Pancreas (tissue), 10 donors: ENCODE results near the gene CNOT11. TPM values are rescaled to one million over a fixed set of nuclear protein-coding genes. Genes with fewer than 3 reads are reported as not detected.
A peak's percentile ranks its signal among the peaks of the same experiment; 100 is the strongest.
"Not testable (repeated sequence)": the region's sequence is repeated elsewhere in the genome, so short reads cannot be mapped to it uniquely, and the experiment has no call there.

Source experiments
- ATAC-seq, 4 donors: fragments of 200-7000 bp; cut with Tn5 transposase; one replicate each; pipeline versions ENCODE4 v1.8.0 to v1.9.1; 2020; ENCODE audit warnings: mild to moderate bottlenecking in 4 of 4, moderate library complexity in 4 of 4
- DNase-seq, 6 donors: peaks; one replicate each; pipeline ENCODE4 v3.0.0-alpha.2; 2020
- FAIRE-seq: peaks from 2 replicates; lab custom pipeline; 2012; peaks lifted over from hg19 to GRCh38; lab: Jason Lieb, UNC
- H3K27ac ChIP-seq, 4 donors: fragments of 200-600 bp; sonication (generic); 1 replicate in 3 of 4; 2 replicates in 1 of 4; pipeline versions ENCODE4 v1.5.0 to v1.8.0; 2020
- H3K27me3 ChIP-seq, 4 donors: fragments of 200-600 bp; one replicate each; pipeline ENCODE4 v1.8.0; 2021
- H3K36me3 ChIP-seq, 3 donors: fragments of 200-600 bp; sonication (generic) in 1 of 3; one replicate each; pipeline versions ENCODE4 v1.5.0 to v1.8.0; 2020 to 2021
- H3K4me1 ChIP-seq, 3 donors: fragments of 200-600 bp; one replicate each; pipeline ENCODE4 v1.8.0; 2021
- H3K4me3 ChIP-seq, 4 donors: fragments of 200-600 bp; sonication (generic) in 2 of 4; one replicate each; pipeline versions ENCODE4 v1.5.0 to v1.8.0; 2020 to 2021
- H3K9me3 ChIP-seq, 4 donors: fragments of 200-600 bp; one replicate each; pipeline ENCODE4 v1.8.0; 2021
- WGBS, 2 donors: extraction: QIAGEN DNeasy Blood & Tissue Kit; methylation state at CpG; one replicate each; pipeline ENCODE4 v1.1.7; 2013; 5-methylcytosine and 5-hydroxymethylcytosine counted together
- intact Hi-C, 3 donors: fragments of 100-400 bp; cut with DNase I; formaldehyde crosslinking; loops; one replicate each; pipeline versions ENCODE4 v1.11.1 to v1.14.2; 2022
- polyA plus RNA-seq, 2 donors: library from polyadenylated mRNA; stranded (reverse); fragments of 200-250 nt; gene quantifications; one replicate each; pipeline ENCODE4 v1.2.3, GENCODE V29; 2013
- total RNA-seq, 6 donors: library from RNA; stranded (reverse); fragmentation: NEBNext Ultra II Directional in 4 of 6; extraction: Animal tissue kit (Norgen Biotek cat#: 25700) in 4 of 6; gene quantifications; one replicate each; pipeline versions ENCODE4 v1.2.1 to v1.2.4, GENCODE V29; 2021 to 2023
- TF ChIP-seq, protein P1 (sequence below), 4 donors: fragments of 200-600 bp; sonication (generic) in 3 of 4; IDR thresholded peaks; one replicate each; pipeline versions ENCODE4 v1.5.0 to v1.8.0; 2021; ENCODE audit warnings: antibody characterized with exemption in 4 of 4
- donor health status: healthy with polysubstance abuse.
- donor health status: DM: no; HTN: no; CAD: no; lungs with moderate emphysema.
- donor health status: DM: no; HTN: no; CAD: no.
- donor health status: control.
- donor health status: control.
- donor health status: Bipolar disorder and iron deficiency.
- donor health status: DM: yes; HTN: yes; CAD: no.
- donor health status: DM: no; HTN: no; CAD: no.
- donor health status: DM: no; HTN: no; CAD: no.
- donor health status: DM: yes; HTN: yes; CAD: no.

Gene CNOT11
- total and polyA plus RNA-seq, 8 donors, result 10.2 to 25.4 (median 17.6) TPM

DNA sequence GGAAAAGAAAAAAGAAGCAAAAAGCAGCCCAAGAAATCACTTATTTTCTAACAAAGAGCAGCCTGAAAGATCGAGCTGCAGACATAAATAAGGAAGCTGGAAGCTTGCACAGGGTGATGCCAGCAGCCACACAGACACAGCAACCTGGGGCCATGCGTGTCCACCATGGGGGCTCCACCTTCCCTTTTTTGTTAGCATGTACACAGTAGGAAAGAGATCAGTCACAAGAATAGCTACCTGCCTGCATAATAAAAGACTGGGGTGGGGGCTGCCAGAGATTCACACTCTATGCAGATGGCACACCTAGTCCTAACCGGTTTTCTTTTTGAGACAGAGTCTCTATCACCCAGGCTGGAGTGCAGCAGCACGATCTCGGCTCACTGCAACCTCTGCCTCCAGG is 2.9 kb upstream of the CNOT11 start:
- WGBS, 2 donors, result 82 to 91% methylated on average over 5 of the region's 5 CpGs
- Histone ChIP-seq H3K9me3 (no peaks in the 10 kb centered on the region), H3K36me3 (no peaks in the 10 kb centered on the region), H3K4me3 (no peak overlapping the region), H3K4me1 (peaks cover 10 to 30% (median 30%) of the 10 kb centered on the region in 3 donors), H3K27me3 (no peaks in the 10 kb centered on the region), H3K27ac (no peak overlapping the region)
- DNase-seq (no peak), FAIRE-seq (no peak), ATAC-seq (no peak)
- intact Hi-C loops, result no loop called here
- TF ChIP-seq, protein P1, sequence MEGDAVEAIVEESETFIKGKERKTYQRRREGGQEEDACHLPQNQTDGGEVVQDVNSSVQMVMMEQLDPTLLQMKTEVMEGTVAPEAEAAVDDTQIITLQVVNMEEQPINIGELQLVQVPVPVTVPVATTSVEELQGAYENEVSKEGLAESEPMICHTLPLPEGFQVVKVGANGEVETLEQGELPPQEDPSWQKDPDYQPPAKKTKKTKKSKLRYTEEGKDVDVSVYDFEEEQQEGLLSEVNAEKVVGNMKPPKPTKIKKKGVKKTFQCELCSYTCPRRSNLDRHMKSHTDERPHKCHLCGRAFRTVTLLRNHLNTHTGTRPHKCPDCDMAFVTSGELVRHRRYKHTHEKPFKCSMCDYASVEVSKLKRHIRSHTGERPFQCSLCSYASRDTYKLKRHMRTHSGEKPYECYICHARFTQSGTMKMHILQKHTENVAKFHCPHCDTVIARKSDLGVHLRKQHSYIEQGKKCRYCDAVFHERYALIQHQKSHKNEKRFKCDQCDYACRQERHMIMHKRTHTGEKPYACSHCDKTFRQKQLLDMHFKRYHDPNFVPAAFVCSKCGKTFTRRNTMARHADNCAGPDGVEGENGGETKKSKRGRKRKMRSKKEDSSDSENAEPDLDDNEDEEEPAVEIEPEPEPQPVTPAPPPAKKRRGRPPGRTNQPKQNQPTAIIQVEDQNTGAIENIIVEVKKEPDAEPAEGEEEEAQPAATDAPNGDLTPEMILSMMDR (IDR thresholded peaks at IDR 0.05), result no peak

DNA sequence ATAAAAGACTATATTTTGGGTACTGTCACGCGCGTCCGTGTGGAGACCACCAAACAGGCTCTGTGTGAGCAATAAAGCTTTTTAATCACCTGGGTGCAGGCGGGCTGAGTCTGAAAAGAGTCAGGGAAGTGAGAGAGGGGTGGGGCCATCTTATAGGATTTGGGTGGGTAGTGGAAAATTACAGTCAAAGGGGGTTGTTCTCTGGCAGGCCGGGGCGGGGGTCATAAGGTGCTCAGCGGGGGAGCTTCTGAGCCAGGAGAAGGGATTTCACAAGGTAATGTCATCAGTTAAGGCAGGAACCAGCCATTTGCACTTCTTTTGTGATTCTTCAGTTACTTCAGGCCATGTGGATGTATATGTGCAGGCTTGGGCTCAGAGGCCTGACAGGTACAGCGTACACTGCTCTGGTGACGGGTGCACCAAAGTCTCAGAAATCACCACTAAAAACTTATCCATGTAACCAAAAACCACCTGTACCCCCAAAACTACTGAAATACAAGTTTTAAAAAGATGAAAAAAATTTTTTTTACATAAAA is 1.4 kb upstream of the CNOT11 start:
- H3K27me3 ChIP-seq, FAIRE-seq, H3K36me3 ChIP-seq, intact Hi-C loops, H3K9me3 ChIP-seq, DNase-seq, ATAC-seq: not testable (repeated sequence)
- H3K4me1 ChIP-seq, result peaks cover under 1 to 25% (median 23%) of the 10 kb centered on the region in 3 donors
- WGBS, 2 donors, result 46 to 52% methylated on average over 10 of the region's 10 CpGs
- peak overlapping the region; percentile 92 to 99 (median 96) for H3K27ac ChIP-seq
- H3K4me3 ChIP-seq, result peak overlapping the region in 2 of 4 donors; percentile 100

GRCh38 chr2:101251844-101252407 is 760 bp upstream of the CNOT11 start:
- intact Hi-C loops, result no loop called here
- FAIRE-seq (no peak), ATAC-seq (peak; percentile 66 to 83 (median 77)), DNase-seq (peak in 4 of 6 donors; percentile 56 to 67 (median 65))
- Histone ChIP-seq H3K27ac (peak overlapping the region; percentile 92 to 99 (median 96)), H3K27me3 (no peaks in the 10 kb centered on the region), H3K4me1 (peaks cover 0 to 22% (median 19%) of the 10 kb centered on the region in 3 donors), H3K9me3 (no peaks in the 10 kb centered on the region), H3K4me3 (peak overlapping the region; percentile 10 to 100 (median 95)), H3K36me3 (no peaks in the 10 kb centered on the region)
- 5 to 7% methylated on average over 16 of the region's 16 CpGs for WGBS, 2 donors
- TF ChIP-seq, protein P1 (IDR thresholded peaks at IDR 0.05), result peak in 3 of 4 donors; percentile 34 to 46 (median 39)

DNA sequence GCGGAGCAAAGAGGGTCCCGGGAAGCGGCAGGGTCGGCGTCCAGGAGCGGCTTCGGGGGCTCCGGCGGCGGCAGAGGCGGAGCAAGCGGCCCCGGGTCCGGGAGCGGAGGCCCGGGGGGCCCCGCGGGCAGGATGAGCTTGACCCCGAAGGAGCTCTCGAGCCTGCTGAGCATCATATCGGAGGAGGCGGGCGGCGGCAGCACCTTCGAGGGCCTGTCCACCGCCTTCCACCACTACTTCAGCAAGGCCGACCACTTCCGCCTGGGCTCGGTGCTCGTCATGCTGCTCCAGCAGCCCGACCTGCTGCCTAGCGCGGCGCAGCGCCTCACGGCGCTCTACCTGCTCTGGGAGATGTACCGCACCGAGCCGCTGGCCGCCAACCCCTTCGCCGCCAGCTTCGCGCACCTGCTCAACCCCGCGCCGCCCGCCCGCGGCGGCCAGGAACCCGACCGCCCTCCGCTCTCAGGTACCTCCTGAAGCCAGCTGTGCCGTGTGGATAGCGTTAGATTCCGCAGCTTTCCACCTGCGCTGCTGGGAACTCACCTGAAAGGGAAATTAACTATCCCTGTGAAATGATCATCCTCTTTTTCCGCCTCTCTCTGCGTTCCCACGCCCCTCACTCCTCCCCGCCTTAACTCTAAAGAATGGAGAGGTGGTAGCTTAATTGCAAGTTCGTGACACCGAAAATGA is 472 bp downstream of the CNOT11 start:
- intact Hi-C loops, result no loop called here
- H3K27ac ChIP-seq, result peak overlapping the region; percentile 92 to 99 (median 96)
- ATAC-seq, result peak; percentile 58 to 76 (median 72)
- H3K4me1 ChIP-seq, result peaks cover 0 to 22% (median 19%) of the 10 kb centered on the region in 3 donors
- WGBS, 2 donors, result 0% methylated on average over 45 to 65 of the region's 65 CpGs
- no peaks in the 10 kb centered on the region for H3K27me3 ChIP-seq
- H3K9me3 ChIP-seq, result no peaks in the 10 kb centered on the region
- DNase-seq, result peak; percentile 71 to 92 (median 79)
- H3K4me3 ChIP-seq, result peak overlapping the region; percentile 90 to 100 (median 100)
- no peak for FAIRE-seq
- TF ChIP-seq, protein P1 (IDR thresholded peaks at IDR 0.05), result no peak
- H3K36me3 ChIP-seq, result peaks cover 0 to 2% (median 0%) of the 10 kb centered on the region in 3 donors

DNA sequence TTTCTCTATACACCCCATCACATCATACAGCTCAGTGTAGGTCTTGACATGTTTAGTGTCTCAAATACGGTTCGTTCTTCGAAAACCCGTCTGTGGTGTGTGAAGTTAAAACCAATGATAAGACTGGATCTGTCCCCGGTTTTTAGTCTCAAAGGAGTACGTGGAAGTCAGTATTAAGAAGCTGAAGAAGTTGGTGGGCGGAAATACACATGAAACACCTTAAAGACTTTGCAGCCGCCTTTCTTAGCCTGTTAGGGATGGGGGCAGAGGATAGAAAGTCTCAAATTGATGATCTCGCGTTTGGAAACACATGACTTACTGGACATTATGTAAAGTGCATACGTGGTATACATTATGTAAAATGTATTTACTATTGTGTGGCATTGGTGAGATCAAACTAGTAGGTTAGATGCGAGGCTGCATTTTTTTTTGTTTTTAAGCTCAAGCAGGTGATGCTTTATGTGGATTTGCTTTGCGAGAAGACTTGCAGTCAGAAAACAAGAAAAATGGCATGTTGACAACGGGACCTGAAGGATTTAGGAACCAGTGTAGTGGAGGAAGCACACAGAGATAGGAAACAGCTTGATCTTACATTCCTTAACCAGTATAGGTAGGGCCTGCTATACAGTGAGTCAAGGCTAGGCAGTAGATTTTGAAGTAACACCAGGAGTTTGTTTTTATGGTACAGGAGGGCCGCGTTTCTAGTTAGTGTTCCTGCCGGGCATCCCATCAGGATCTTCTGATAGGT is 1.2 kb downstream of the CNOT11 start:
- intact Hi-C loops, result no loop called here
- 9% methylated on average over 17 of the region's 17 CpGs for WGBS, 2 donors
- FAIRE-seq, result no peak

More for the DNA sequence above, 1.2 kb downstream of the CNOT11 start:
- Histone ChIP-seq H3K4me3 (peak overlapping the region; percentile 90 to 100 (median 100)), H3K4me1 (peaks cover 0 to 22% (median 19%) of the 10 kb centered on the region in 3 donors), H3K27me3 (no peaks in the 10 kb centered on the region), H3K27ac (peak overlapping the region in 3 of 4 donors; percentile 94 to 99 (median 98)), H3K9me3 (no peaks in the 10 kb centered on the region), H3K36me3 (peaks cover 0 to 4% (median 2%) of the 10 kb centered on the region in 3 donors)
- TF ChIP-seq, protein P1 (IDR thresholded peaks at IDR 0.05), result no peak
- DNase-seq (no peak), ATAC-seq (no peak)
